GM10266 (cell line): ENCODE results near the gene RER1.

ENCODE experiments used
- DNase-seq: peaks from one replicate; pipeline ENCODE4 v3.0.0; 2012; ENCODE audit errors: extremely low spot score
- CTCF ChIP-seq: IDR thresholded peaks from 2 replicates; pipeline ENCODE4 v1.5.1; 2012; ENCODE audit warnings: mild to moderate bottlenecking, low read depth; ENCODE audit not compliant: control insufficient read depth, insufficient read depth; ENCODE audit errors: missing control alignments

Gene RER1

GRCh38 chr1:2452932-2453315, 61.3 kb downstream of the RER1 start:
- DNase-seq = no peak
- no peak for TF ChIP-seq CTCF

DNA sequence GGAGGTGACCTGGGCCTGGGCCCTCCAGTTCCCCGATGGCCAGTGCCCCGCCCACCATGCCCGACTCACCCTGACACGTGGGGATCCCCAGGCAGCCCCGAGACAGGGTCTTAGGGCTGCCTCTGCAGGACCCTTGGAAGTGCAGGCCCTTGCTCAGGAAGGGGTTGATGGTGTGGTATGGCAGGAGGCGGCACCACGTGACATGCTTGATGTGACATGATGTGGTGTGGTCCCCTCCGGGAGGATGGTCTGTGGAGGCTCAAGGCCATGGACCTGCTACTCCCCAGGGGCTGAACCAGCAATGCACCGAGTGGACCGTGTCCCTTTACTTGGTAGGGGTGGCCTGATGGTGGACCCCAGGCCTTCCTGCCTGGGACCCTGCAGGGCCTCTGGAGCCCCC, 62.6 kb downstream of the RER1 start:
- DNase-seq = no peak
- no peak for TF ChIP-seq CTCF
